Measurements from ENCODE around the gene DNASE1L1. TPM values are rescaled to one million over a fixed set of nuclear protein-coding genes. Genes with fewer than 3 reads are reported as not detected.
A peak's percentile ranks its signal among the peaks of the same experiment; 100 is the strongest.

DNASE1L1 gene
- polyA plus RNA-seq, 1 of the 3 experiments (the other 2 are of a cell fraction) = 18.2 TPM

DNA sequence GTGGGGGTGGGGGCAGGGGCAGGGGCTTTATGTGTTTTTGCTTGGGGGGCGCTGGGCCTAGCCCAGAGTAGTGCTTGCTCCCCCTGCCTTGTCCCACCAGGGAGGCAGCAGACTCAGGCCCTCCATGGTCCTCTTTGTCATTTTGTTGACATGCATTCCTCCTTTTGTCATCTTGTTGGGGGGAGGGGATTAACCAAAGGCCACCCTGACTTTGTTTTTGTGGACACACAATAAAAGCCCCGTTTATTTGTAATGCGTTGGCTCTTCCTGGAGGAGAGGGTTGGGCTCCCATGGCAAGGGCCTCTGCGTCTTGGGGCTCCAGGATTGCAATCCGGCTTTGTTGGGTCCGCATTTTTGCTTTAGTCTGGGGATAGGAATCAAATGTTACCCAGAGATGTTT lies 27.8 kb downstream of the DNASE1L1 start:
- H3K27ac ChIP-seq (ENCODE audit: low read depth in 2 of 2, low read length in 1 of 2) = no peak overlapping the region
- H3K27me3 ChIP-seq (ENCODE audit: insufficient read depth) = no peaks in the 10 kb centered on the region; the same call in 1 of the 2 replicates
- ChIA-PET POLR2A (interaction anchor here (1.2 kb wide), 1 partner anchor 34 kb away, joined by 4 read pairs; no protein-coding TSS in a partner anchor), CTCF (no interaction called here)
- H3K36me3 ChIP-seq (replicated peaks in 1 of 2; ENCODE audit: control insufficient read depth in 1 of 2, insufficient read depth in 2 of 2, low read length in 1 of 2) = no peaks in the 10 kb centered on the region
- no peak overlapping the region for H3K4me3 ChIP-seq (ENCODE audit: low read depth in 2 of 2, low read length in 1 of 2)
- peaks cover 0 to 17% of the 10 kb centered on the region in 2 experiments; a peak in 1 of 4 replicates for H3K4me1 ChIP-seq (ENCODE audit: control insufficient read depth in 1 of 2, insufficient read depth in 2 of 2, low read depth in 1 of 2, low read length in 1 of 2)
- peaks cover 10% of the 10 kb centered on the region for H3F3A ChIP-seq (replicated peaks; ENCODE audit: insufficient read depth)
- no peak overlapping the region for H2AFZ ChIP-seq (ENCODE audit: low read depth)
- DNase-seq = no peak
- no peak for TF ChIP-seq CHD2 (IDR thresholded peaks at IDR 0.05; ENCODE audit: low read length, partially characterized antibody)
- TF ChIP-seq EZH2phosphoT487 (IDR thresholded peaks at IDR 0.05; ENCODE audit: borderline replicate concordance, low read depth) = no peak
- TF ChIP-seq, protein P1, sequence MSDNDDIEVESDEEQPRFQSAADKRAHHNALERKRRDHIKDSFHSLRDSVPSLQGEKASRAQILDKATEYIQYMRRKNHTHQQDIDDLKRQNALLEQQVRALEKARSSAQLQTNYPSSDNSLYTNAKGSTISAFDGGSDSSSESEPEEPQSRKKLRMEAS (IDR thresholded peaks at IDR 0.05; ENCODE audit: low read depth) = no peak
- no peak for TF ChIP-seq RCOR1 (IDR thresholded peaks at IDR 0.05; ENCODE audit: low read length)
- TF ChIP-seq MXI1 (IDR thresholded peaks at IDR 0.05; ENCODE audit: low read depth, low read length) = no peak
- TF ChIP-seq SIN3A (IDR thresholded peaks at IDR 0.05; ENCODE audit: borderline replicate concordance, low read depth, low read length) = no peak
- TF ChIP-seq, protein P2, sequence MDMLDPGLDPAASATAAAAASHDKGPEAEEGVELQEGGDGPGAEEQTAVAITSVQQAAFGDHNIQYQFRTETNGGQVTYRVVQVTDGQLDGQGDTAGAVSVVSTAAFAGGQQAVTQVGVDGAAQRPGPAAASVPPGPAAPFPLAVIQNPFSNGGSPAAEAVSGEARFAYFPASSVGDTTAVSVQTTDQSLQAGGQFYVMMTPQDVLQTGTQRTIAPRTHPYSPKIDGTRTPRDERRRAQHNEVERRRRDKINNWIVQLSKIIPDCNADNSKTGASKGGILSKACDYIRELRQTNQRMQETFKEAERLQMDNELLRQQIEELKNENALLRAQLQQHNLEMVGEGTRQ (IDR thresholded peaks at IDR 0.05; ENCODE audit: borderline replicate concordance, low read depth, low read length) = no peak
- TF ChIP-seq ZBTB33 (IDR thresholded peaks at IDR 0.05; ENCODE audit: borderline replicate concordance, low read depth) = no peak
- no peak for TF ChIP-seq JUND (IDR thresholded peaks at IDR 0.05)
- TF ChIP-seq MEF2A (IDR thresholded peaks at IDR 0.05; ENCODE audit: borderline replicate concordance, low read depth) = no peak
- no peak for TF ChIP-seq POLR2AphosphoS5 (IDR thresholded peaks at IDR 0.05; ENCODE audit: low read depth, low read length)
- no peaks in the 10 kb centered on the region for H3K9me3 ChIP-seq
- no peak overlapping the region for H3K4me2 ChIP-seq
- WGBS (ENCODE audit: low lambda C conversion rate) = 43% methylated on average over 6 of the region's 6 CpGs
- H3K9ac ChIP-seq = no peak overlapping the region
- peaks cover 29% of the 10 kb centered on the region for H3K79me2 ChIP-seq (ENCODE audit: insufficient read depth)
- H4K20me1 ChIP-seq (ENCODE audit: insufficient read depth) = no peaks in the 10 kb centered on the region
- no peaks in the 10 kb centered on the region for H3K9me2 ChIP-seq

DNA sequence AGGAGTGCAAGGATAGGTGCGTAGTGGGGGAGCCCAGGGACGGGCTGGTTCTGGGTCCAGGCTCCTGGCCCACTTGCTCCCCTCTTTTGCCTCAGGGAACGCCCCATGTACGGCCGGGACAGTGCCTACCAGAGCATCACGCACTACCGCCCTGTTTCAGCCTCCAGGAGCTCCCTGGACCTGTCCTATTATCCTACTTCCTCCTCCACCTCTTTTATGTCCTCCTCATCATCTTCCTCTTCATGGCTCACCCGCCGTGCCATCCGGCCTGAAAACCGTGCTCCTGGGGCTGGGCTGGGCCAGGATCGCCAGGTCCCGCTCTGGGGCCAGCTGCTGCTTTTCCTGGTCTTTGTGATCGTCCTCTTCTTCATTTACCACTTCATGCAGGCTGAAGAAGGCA lies 28.3 kb downstream of the DNASE1L1 start:
- no peaks in the 10 kb centered on the region for H3K9me3 ChIP-seq
- WGBS (ENCODE audit: low lambda C conversion rate) = 65% methylated on average over 14 of the region's 14 CpGs
- H3K27ac ChIP-seq (ENCODE audit: low read depth in 2 of 2, low read length in 1 of 2) = no peak overlapping the region; a peak in 2 of 4 replicates
- H3K36me3 ChIP-seq (replicated peaks in 1 of 2; ENCODE audit: control insufficient read depth in 1 of 2, insufficient read depth in 2 of 2, low read length in 1 of 2) = no peaks in the 10 kb centered on the region
- H4K20me1 ChIP-seq (ENCODE audit: insufficient read depth) = no peaks in the 10 kb centered on the region
- peaks cover 0 to 17% of the 10 kb centered on the region in 2 experiments; a peak in 1 of 4 replicates for H3K4me1 ChIP-seq (ENCODE audit: control insufficient read depth in 1 of 2, insufficient read depth in 2 of 2, low read depth in 1 of 2, low read length in 1 of 2)
- no peaks in the 10 kb centered on the region for H3K9me2 ChIP-seq
- peaks cover 29% of the 10 kb centered on the region for H3K79me2 ChIP-seq (ENCODE audit: insufficient read depth)
- peak overlapping the region; percentile 61 to 73; a peak in 3 of 4 replicates for H3K4me3 ChIP-seq (ENCODE audit: low read depth in 2 of 2, low read length in 1 of 2)
- peak overlapping the region; percentile 81 for H3K4me2 ChIP-seq
- TF ChIP-seq NFIC (IDR thresholded peaks at IDR 0.05; ENCODE audit: borderline replicate concordance) (no peak), RXRA (IDR thresholded peaks at IDR 0.05; ENCODE audit: borderline replicate concordance, low read depth) (no peak), EZH2phosphoT487 (IDR thresholded peaks at IDR 0.05; ENCODE audit: borderline replicate concordance, low read depth) (no peak), POLR2AphosphoS5 (IDR thresholded peaks at IDR 0.05; ENCODE audit: low read depth, low read length) (no peak)
- POLR2A ChIA-PET = no interaction called here
- peak overlapping the region; percentile 97; the same call in 1 of the 2 replicates for H3K9ac ChIP-seq
- H3K27me3 ChIP-seq (ENCODE audit: insufficient read depth) = no peaks in the 10 kb centered on the region; the same call in 1 of the 2 replicates
- peaks cover 10% of the 10 kb centered on the region for H3F3A ChIP-seq (replicated peaks; ENCODE audit: insufficient read depth)
- no peak overlapping the region for H2AFZ ChIP-seq (ENCODE audit: low read depth)
- CTCF ChIA-PET = no interaction called here
- no peak for DNase-seq

Measured in SK-N-SH (cell line).